Measurements from ENCODE around the gene ADCK1.

- TF ChIP-seq CTCF (IDR thresholded peaks at IDR 0.05; ENCODE audit: insufficient read depth, low read length, poor library complexity, severe bottlenecking): no peak
- no peak for TF ChIP-seq EZH2phosphoT487 (conservative IDR thresholded peaks at IDR 0.05; ENCODE audit: low read length)
Measured at GRCh38 chr14:77761205-77761931, 38.5 kb upstream of the ADCK1 start.
